OCI-LY1 (cell line): ENCODE results near the gene C3orf18.

Experiments used
- CTCF ChIP-seq: fragments of 200-600 bp; sonication (generic), shearing (Covaris generic); IDR thresholded peaks from 2 replicates; pipeline ENCODE4 v1.5.1; 2017; ENCODE audit warnings: mild to moderate bottlenecking, antibody characterized with exemption, low read length, moderate library complexity, mixed read lengths
- EZH2 ChIP-seq: fragments of 200-600 bp; sonication (generic), shearing (Covaris generic); IDR thresholded peaks from 2 replicates; pipeline ENCODE4 v1.8.0; 2017; ENCODE audit warnings: borderline replicate concordance, mixed run types, mild to moderate bottlenecking, antibody characterized with exemption, low read length, moderate library complexity, mixed read lengths

- TF ChIP-seq CTCF (no peak), EZH2 (no peak)
Measured at GRCh38 chr3:50607271-50608091, 39.9 kb upstream of the C3orf18 start.
